Psoas muscle (tissue), 8 donors: ENCODE results near the gene PHKB. TPM values are rescaled to one million over a fixed set of nuclear protein-coding genes. Genes with fewer than 3 reads are reported as not detected.

ENCODE experiments used
- ATAC-seq, 4 donors: fragments of 200-7000 bp; cut with Tn5 transposase; one replicate each; pipeline ENCODE4 v1.9.1; 2020; ENCODE audit warnings: moderate library complexity in 3 of 4, mild to moderate bottlenecking in 2 of 4
- DNase-seq, 2 donors: peaks; one replicate each; pipeline ENCODE4 v3.0.0-alpha.2; 2020
- H3K27ac ChIP-seq: fragments of 200-600 bp; one replicate; pipeline ENCODE4 v1.8.0; 2022
- H3K27me3 ChIP-seq, 3 donors: fragments of 200-600 bp in 1 of 3; one replicate each; pipeline versions ENCODE4 v1.6.1 to v1.8.0; 2013 to 2022; ENCODE audit warnings: low read length in 2 of 3, mild to moderate bottlenecking in 2 of 3, moderate library complexity in 1 of 3; ENCODE audit not compliant: insufficient read depth in 3 of 3
- H3K36me3 ChIP-seq, 2 donors: fragments of 200-600 bp in 1 of 2; one replicate each; pipeline versions ENCODE4 v1.6.1 to v1.8.0; 2013 to 2022; ENCODE audit warnings: low read depth in 1 of 2, mild to moderate bottlenecking in 1 of 2, moderate library complexity in 1 of 2; ENCODE audit not compliant: insufficient read depth in 1 of 2
- H3K4me1 ChIP-seq: fragments of 200-600 bp; one replicate; pipeline ENCODE4 v1.8.0; 2022
- H3K4me3 ChIP-seq: fragments of 200-600 bp; one replicate; pipeline ENCODE4 v1.8.0; 2022; ENCODE audit warnings: mild to moderate bottlenecking
- H3K9me3 ChIP-seq: fragments of 200-600 bp; one replicate; pipeline ENCODE4 v1.8.0; 2022
- CTCF ChIP-seq: fragments of 200-600 bp; IDR thresholded peaks from one replicate; pipeline ENCODE4 v1.8.0; 2022; ENCODE audit warnings: antibody characterized with exemption
- WGBS, 3 donors: extraction: QIAGEN DNeasy Blood & Tissue Kit; methylation state at CpG; one replicate each; pipeline versions ENCODE4 v1.1.6 to v1.1.7; 2013; 5-methylcytosine and 5-hydroxymethylcytosine counted together
- intact Hi-C, 2 donors: fragments of 100-400 bp; cut with DNase I; formaldehyde crosslinking; loops; one replicate each; pipeline versions ENCODE4 v1.11.0 to v1.14.2; 2022
- polyA plus RNA-seq, 3 donors: library from polyadenylated mRNA; stranded (reverse); fragments of 200-250 nt; gene quantifications; one replicate each; pipeline ENCODE4 v1.2.3, GENCODE V29; 2013
- total RNA-seq, 4 donors: library from RNA; stranded (reverse); fragmentation: NEBNext Ultra II Directional in 2 of 4; extraction: Animal tissue kit (Norgen Biotek cat#: 25700) in 2 of 4; gene quantifications; one replicate each; pipeline versions ENCODE4 v1.2.1 to v1.2.4, GENCODE V29; 2021 to 2023
- donor health status: healthy with polysubstance abuse.
- donor health status: DM: no; HTN: no; CAD: no; lungs with moderate emphysema.
- donor health status: Bipolar disorder and iron deficiency.
- donor health status: healthy.
- donor health status: DM: yes; HTN: yes; CAD: no.
- donor health status: DM: no; HTN: no; CAD: no.
- donor health status: DM: no; HTN: no; CAD: no.
- donor health status: DM: yes; HTN: yes; CAD: no.

PHKB gene
- total and polyA plus RNA-seq, 7 donors = 18.8 to 87.7 (median 71.0) TPM

GRCh38 chr16:47638175-47638574 lies 177.0 kb downstream of the PHKB start:
- Histone ChIP-seq H3K27me3 (no peaks in the 10 kb centered on the region), H3K36me3 (peaks cover 0 to 32% of the 10 kb centered on the region in 2 donors), H3K4me1 (peaks cover 1% of the 10 kb centered on the region), H3K9me3 (no peaks in the 10 kb centered on the region), H3K4me3 (no peak overlapping the region), H3K27ac (no peak overlapping the region)
- TF ChIP-seq CTCF = no peak
- WGBS, 3 donors = 100% methylated on average over 1 of the region's 1 CpG
- intact Hi-C loops = no loop called here
- ATAC-seq (no peak), DNase-seq (no peak)

- WGBS, 3 donors = 95 to 97% (median 95%) methylated on average over 3 of the region's 3 CpGs
- TF ChIP-seq CTCF = no peak
- intact Hi-C loops = no loop called here
- H3K9me3 ChIP-seq = no peaks in the 10 kb centered on the region
- peaks cover 0 to 23% of the 10 kb centered on the region in 2 donors for H3K36me3 ChIP-seq
- H3K4me1 ChIP-seq = peaks cover 14% of the 10 kb centered on the region
- DNase-seq (no peak), ATAC-seq (no peak)
- H3K27ac ChIP-seq = no peak overlapping the region
- H3K4me3 ChIP-seq = no peak overlapping the region
- H3K27me3 ChIP-seq = no peaks in the 10 kb centered on the region
These were observed 179.5 kb downstream of the PHKB start for GRCh38 chr16:47640661-47641060.

- Histone ChIP-seq H3K9me3 (no peaks in the 10 kb centered on the region), H3K4me1 (peaks cover 14% of the 10 kb centered on the region), H3K27me3 (no peaks in the 10 kb centered on the region), H3K27ac (no peak overlapping the region), H3K4me3 (no peak overlapping the region), H3K36me3 (peaks cover 1 to 28% of the 10 kb centered on the region in 2 donors)
- WGBS, 3 donors = 86 to 93% (median 90%) methylated on average over 4 of the region's 4 CpGs
- ATAC-seq = peak in 1 of 4 donors; percentile 33
- intact Hi-C loops = no loop called here
- TF ChIP-seq CTCF = no peak
- DNase-seq = no peak
These were observed 182.3 kb downstream of the PHKB start for GRCh38 chr16:47643323-47644000.

DNA sequence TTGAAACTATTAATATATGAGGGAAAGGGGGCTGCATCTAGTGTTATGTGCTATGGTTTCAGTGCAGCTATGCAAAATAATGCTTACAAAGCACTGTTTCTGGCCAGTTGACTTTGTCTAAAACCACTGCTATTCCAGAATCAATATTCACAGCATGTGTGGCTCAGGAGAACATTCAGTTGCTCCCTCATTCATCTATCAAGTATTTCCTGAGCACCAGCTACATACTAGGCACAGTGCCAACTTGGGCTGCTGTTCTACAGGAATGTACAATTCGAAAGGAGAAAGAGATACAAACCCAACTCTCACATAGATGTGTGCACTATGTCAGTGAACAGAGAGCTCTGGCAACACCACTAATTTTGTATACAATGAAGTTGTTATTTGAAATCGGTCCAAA lies 183.0 kb downstream of the PHKB start:
- Histone ChIP-seq H3K36me3 (peaks cover 2 to 35% of the 10 kb centered on the region in 2 donors), H3K4me1 (peaks cover 14% of the 10 kb centered on the region), H3K27me3 (no peaks in the 10 kb centered on the region), H3K4me3 (no peak overlapping the region), H3K27ac (no peak overlapping the region), H3K9me3 (no peaks in the 10 kb centered on the region)
- TF ChIP-seq CTCF = no peak
- intact Hi-C loops = no loop called here
- WGBS, 3 donors = 50 to 60% (median 52%) methylated on average over 2 of the region's 2 CpGs
- DNase-seq (no peak), ATAC-seq (peak in 2 of 4 donors; percentile 30 to 49)

DNA sequence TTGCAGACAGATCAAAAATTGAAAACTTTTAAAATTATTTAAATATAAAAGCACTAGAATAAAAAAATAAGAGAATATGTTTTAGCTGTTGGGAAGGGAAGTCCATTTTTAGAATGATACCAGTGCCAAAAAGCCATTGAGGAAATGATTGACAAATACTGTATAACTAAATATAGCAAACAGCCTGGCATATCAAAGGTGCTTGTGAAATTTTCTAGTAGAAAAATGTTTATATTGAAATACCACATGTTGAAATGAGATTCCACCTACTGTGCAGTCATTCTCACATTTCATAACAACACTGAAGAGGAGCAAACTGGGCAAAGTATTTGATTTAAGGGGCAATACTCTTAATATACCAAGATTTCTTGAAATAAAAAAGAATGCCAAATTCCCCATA lies 183.5 kb downstream of the PHKB start:
- intact Hi-C loops = no loop called here
- Histone ChIP-seq H3K27ac (no peak overlapping the region), H3K36me3 (peaks cover 2 to 37% of the 10 kb centered on the region in 2 donors), H3K9me3 (no peaks in the 10 kb centered on the region), H3K27me3 (no peaks in the 10 kb centered on the region), H3K4me1 (peaks cover 14% of the 10 kb centered on the region), H3K4me3 (no peak overlapping the region)
- ATAC-seq = peak in 2 of 4 donors; percentile 47 to 68
- TF ChIP-seq CTCF = no peak
- no peak for DNase-seq
